Epidermal melanocyte (primary cell): ENCODE data around the gene ALKAL2.
"Not testable (repeated sequence)": the region's sequence is repeated elsewhere in the genome, so short reads cannot be mapped to it uniquely, and the experiment has no call there.

Experiments
- DNase-seq: peaks from one replicate; pipeline ENCODE4 v3.0.0; 2011; ENCODE audit warnings: low spot score; ENCODE audit not compliant: insufficient read length

Gene ALKAL2

GRCh38 chr2:287911-288757 is at the start of gene ALKAL2:
Gene ALKAL2 (minus strand): TSS chr2:288091. CDS start chr2:287835, 256 bp downstream.
- DNase-seq, result no peak

- not testable (repeated sequence) for DNase-seq
Measured at GRCh38 chr2:336949-337348, 49.1 kb upstream of the ALKAL2 start.

- no peak for DNase-seq
Measured at GRCh38 chr2:336360-336759, 48.5 kb upstream of the ALKAL2 start.

- DNase-seq, result no peak
Measured at GRCh38 chr2:332592-332991, 44.7 kb upstream of the ALKAL2 start.

GRCh38 chr2:328761-329160 is 40.9 kb upstream of the ALKAL2 start:
- DNase-seq, result no peak

- DNase-seq, result no peak
Measured at GRCh38 chr2:323035-323434, 35.1 kb upstream of the ALKAL2 start.

GRCh38 chr2:322326-322725 is 34.4 kb upstream of the ALKAL2 start:
- no peak for DNase-seq

GRCh38 chr2:320561-320960 is 32.7 kb upstream of the ALKAL2 start:
- DNase-seq, result no peak

GRCh38 chr2:319059-319600 is 31.2 kb upstream of the ALKAL2 start:
- no peak for DNase-seq

GRCh38 chr2:317501-318424 is 29.9 kb upstream of the ALKAL2 start:
- no peak for DNase-seq

GRCh38 chr2:316381-316780 is 28.5 kb upstream of the ALKAL2 start:
- no peak for DNase-seq

GRCh38 chr2:315925-316324 is 28.0 kb upstream of the ALKAL2 start:
- DNase-seq, result not testable (repeated sequence)

GRCh38 chr2:314561-315336 is 26.9 kb upstream of the ALKAL2 start:
- no peak for DNase-seq

- no peak for DNase-seq
Measured at GRCh38 chr2:313991-314390, 26.1 kb upstream of the ALKAL2 start.

- no peak for DNase-seq
Measured at GRCh38 chr2:310994-311393, 23.1 kb upstream of the ALKAL2 start.

GRCh38 chr2:309954-310510 is 22.1 kb upstream of the ALKAL2 start:
- no peak for DNase-seq

- no peak for DNase-seq
Measured at GRCh38 chr2:309148-309953, 21.5 kb upstream of the ALKAL2 start.

GRCh38 chr2:305366-305765 is 17.5 kb upstream of the ALKAL2 start:
- no peak for DNase-seq

GRCh38 chr2:296354-296753 is 8.5 kb upstream of the ALKAL2 start:
- no peak for DNase-seq

- no peak for DNase-seq
Measured at GRCh38 chr2:295090-295489, 7.2 kb upstream of the ALKAL2 start.
